ENCODE measurements around the gene SGIP1. TPM values are rescaled to one million over a fixed set of nuclear protein-coding genes. Genes with fewer than 3 reads are reported as not detected.

Gene SGIP1
- total RNA-seq, 1 experiment from 2014 or later: 1.6 TPM

DNA sequence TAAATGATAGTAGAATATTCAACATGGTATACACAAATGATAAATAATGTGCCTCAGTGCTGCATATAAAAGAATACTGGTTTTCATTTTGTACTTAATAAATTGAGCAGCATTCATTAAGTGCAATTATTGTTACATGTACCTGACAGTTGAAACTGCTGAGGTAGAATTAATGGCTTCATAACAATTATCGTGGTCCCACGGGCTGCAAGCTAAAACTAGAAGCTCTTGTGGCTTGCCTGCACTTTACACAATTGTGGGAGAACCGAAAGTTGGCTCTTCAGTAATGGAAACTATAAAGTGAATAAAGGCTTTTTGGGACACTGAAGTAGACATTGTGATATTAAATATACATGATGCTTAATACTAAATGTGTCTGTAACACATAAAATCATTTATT lies 243.9 kb downstream of the SGIP1 start:
- Histone ChIP-seq H3K9me3 (ENCODE audit: low read depth, low read length, poor library complexity, severe bottlenecking) (no peaks in the 10 kb centered on the region), H3K4me3 (ENCODE audit: low read depth, low read length, poor library complexity, severe bottlenecking) (no peak overlapping the region), H3K27ac (ENCODE audit: low read depth, low read length, poor library complexity, severe bottlenecking) (no peak overlapping the region), H3K27me3 (replicated peaks; ENCODE audit: insufficient read depth, low read depth, low read length, poor library complexity) (no peaks in the 10 kb centered on the region), H3K4me1 (ENCODE audit: insufficient read depth, low read length, poor library complexity, severe bottlenecking) (no peaks in the 10 kb centered on the region), H3K36me3 (ENCODE audit: insufficient read depth, low read length, poor library complexity, severe bottlenecking) (no peaks in the 10 kb centered on the region)
- CTCF ChIA-PET: no interaction called here
- intact Hi-C loops (cut with micrococcal nuclease; ENCODE audit: unreplicated experiment): no loop called here
- POLR2A ChIA-PET (ENCODE audit: low non-redundant PET): no interaction called here
- DNase-seq (ENCODE audit: low spot score): no peak
- BruUV-seq (replicated peaks): no TSS peak
- no peak for TF ChIP-seq EZH2 (IDR thresholded peaks at IDR 0.05; ENCODE audit: borderline replicate concordance, low read depth, low read length, poor library complexity, severe bottlenecking)
- TF ChIP-seq, protein P1, sequence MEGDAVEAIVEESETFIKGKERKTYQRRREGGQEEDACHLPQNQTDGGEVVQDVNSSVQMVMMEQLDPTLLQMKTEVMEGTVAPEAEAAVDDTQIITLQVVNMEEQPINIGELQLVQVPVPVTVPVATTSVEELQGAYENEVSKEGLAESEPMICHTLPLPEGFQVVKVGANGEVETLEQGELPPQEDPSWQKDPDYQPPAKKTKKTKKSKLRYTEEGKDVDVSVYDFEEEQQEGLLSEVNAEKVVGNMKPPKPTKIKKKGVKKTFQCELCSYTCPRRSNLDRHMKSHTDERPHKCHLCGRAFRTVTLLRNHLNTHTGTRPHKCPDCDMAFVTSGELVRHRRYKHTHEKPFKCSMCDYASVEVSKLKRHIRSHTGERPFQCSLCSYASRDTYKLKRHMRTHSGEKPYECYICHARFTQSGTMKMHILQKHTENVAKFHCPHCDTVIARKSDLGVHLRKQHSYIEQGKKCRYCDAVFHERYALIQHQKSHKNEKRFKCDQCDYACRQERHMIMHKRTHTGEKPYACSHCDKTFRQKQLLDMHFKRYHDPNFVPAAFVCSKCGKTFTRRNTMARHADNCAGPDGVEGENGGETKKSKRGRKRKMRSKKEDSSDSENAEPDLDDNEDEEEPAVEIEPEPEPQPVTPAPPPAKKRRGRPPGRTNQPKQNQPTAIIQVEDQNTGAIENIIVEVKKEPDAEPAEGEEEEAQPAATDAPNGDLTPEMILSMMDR (conservative IDR thresholded peaks at IDR 0.05; ENCODE audit: low read depth, low read length): no peak

DNA sequence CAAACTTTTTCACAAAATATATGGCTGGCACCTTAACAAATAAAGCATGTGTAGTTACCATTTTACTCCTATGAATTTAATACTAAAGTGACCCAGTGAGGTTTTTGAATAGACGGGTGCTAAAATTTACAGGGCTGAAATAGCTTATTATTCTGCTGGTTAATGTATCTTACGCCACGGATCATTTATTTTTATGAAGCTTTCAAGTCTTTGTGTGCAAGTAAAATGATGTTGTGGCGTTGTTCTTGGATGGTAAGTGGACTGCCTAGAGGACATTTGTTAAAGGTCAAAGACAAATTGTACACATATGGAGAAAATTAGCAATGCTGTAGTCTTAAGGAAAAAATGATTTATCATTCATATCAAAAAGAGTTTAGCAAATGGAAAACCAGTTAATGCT lies 244.3 kb downstream of the SGIP1 start:
- no peaks in the 10 kb centered on the region for H3K27me3 ChIP-seq (replicated peaks; ENCODE audit: insufficient read depth, low read depth, low read length, poor library complexity)
- no peaks in the 10 kb centered on the region for H3K4me1 ChIP-seq (ENCODE audit: insufficient read depth, low read length, poor library complexity, severe bottlenecking)
- TF ChIP-seq, protein P1 (conservative IDR thresholded peaks at IDR 0.05; ENCODE audit: low read depth, low read length): no peak
- TF ChIP-seq EZH2 (IDR thresholded peaks at IDR 0.05; ENCODE audit: borderline replicate concordance, low read depth, low read length, poor library complexity, severe bottlenecking): no peak
- no peaks in the 10 kb centered on the region for H3K9me3 ChIP-seq (ENCODE audit: low read depth, low read length, poor library complexity, severe bottlenecking)
- BruUV-seq (replicated peaks): no TSS peak
- DNase-seq (ENCODE audit: low spot score): no peak
- POLR2A ChIA-PET (ENCODE audit: low non-redundant PET): no interaction called here
- CTCF ChIA-PET: no interaction called here
- intact Hi-C loops (cut with micrococcal nuclease; ENCODE audit: unreplicated experiment): no loop called here
- H3K36me3 ChIP-seq (ENCODE audit: insufficient read depth, low read length, poor library complexity, severe bottlenecking): no peaks in the 10 kb centered on the region
- H3K27ac ChIP-seq (ENCODE audit: low read depth, low read length, poor library complexity, severe bottlenecking): no peak overlapping the region
- H3K4me3 ChIP-seq (ENCODE audit: low read depth, low read length, poor library complexity, severe bottlenecking): no peak overlapping the region

DNA sequence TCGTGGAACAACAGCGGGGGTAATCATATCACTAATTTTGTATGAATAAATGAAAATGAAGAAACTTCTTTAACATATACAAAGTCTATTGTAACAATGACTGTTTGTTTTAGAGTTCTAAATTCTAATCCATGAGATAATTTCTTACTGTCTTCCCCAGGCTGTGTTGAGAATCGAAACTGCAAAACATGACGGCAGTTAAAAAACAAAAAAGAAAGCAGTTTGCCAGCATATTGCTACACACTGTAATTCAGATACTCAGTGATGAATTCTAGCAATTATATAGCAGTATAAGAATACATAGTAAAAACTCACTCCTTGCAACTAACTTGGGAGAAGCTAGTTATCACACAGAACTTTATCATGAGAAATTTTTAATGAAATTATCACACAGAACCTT lies 245.0 kb downstream of the SGIP1 start:
- Histone ChIP-seq H3K4me3 (ENCODE audit: low read depth, low read length, poor library complexity, severe bottlenecking) (no peak overlapping the region), H3K9me3 (ENCODE audit: low read depth, low read length, poor library complexity, severe bottlenecking) (no peaks in the 10 kb centered on the region), H3K27ac (ENCODE audit: low read depth, low read length, poor library complexity, severe bottlenecking) (no peak overlapping the region), H3K36me3 (ENCODE audit: insufficient read depth, low read length, poor library complexity, severe bottlenecking) (no peaks in the 10 kb centered on the region), H3K4me1 (ENCODE audit: insufficient read depth, low read length, poor library complexity, severe bottlenecking) (no peaks in the 10 kb centered on the region), H3K27me3 (replicated peaks; ENCODE audit: insufficient read depth, low read depth, low read length, poor library complexity) (no peaks in the 10 kb centered on the region)
- no peak for DNase-seq (ENCODE audit: low spot score)
- ChIA-PET CTCF (no interaction called here), POLR2A (ENCODE audit: low non-redundant PET) (no interaction called here)
- no peak for TF ChIP-seq EZH2 (IDR thresholded peaks at IDR 0.05; ENCODE audit: borderline replicate concordance, low read depth, low read length, poor library complexity, severe bottlenecking)
- TF ChIP-seq, protein P1 (conservative IDR thresholded peaks at IDR 0.05; ENCODE audit: low read depth, low read length): no peak
- BruUV-seq (replicated peaks): no TSS peak
- intact Hi-C loops (cut with micrococcal nuclease; ENCODE audit: unreplicated experiment): no loop called here
